Breast epithelium (tissue), 4 donors: ENCODE results near the gene SLC25A14. TPM values are rescaled to one million over a fixed set of nuclear protein-coding genes. Genes with fewer than 3 reads are reported as not detected.
"Not testable (repeated sequence)": the region's sequence is repeated elsewhere in the genome, so short reads cannot be mapped to it uniquely, and the experiment has no call there.

Experiments
- DNase-seq, 2 donors: peaks; one replicate each; pipeline ENCODE4 v3.0.0-alpha.2; 2019; ENCODE audit warnings: low spot score in 2 of 2
- H3K27ac ChIP-seq, 2 donors: fragments of 200-600 bp; sonication (generic) in 1 of 2; one replicate each; pipeline ENCODE4 v1.5.1; 2016 to 2019; ENCODE audit warnings: mild to moderate bottlenecking in 1 of 2
- H3K27me3 ChIP-seq, 2 donors: fragments of 200-600 bp; sonication (generic) in 1 of 2; one replicate each; pipeline versions ENCODE4 v1.5.1 to v1.6.0; 2017 to 2019; ENCODE audit warnings: control low read depth in 1 of 2, mild to moderate bottlenecking in 1 of 2
- H3K36me3 ChIP-seq: fragments of 200-600 bp; one replicate; pipeline ENCODE4 v1.5.1; 2019
- H3K4me1 ChIP-seq, 2 donors: fragments of 200-600 bp; sonication (generic); one replicate each; pipeline ENCODE4 v1.5.1; 2016 to 2019; ENCODE audit warnings: control low read depth in 1 of 2
- H3K4me3 ChIP-seq, 3 donors: fragments of 200-600 bp; sonication (generic); 1 replicate in 2 of 3; 2 replicates in 1 of 3; pipeline ENCODE4 v1.5.1; 2016 to 2019; ENCODE audit warnings: mild to moderate bottlenecking in 3 of 3, moderate library complexity in 2 of 3
- H3K9me3 ChIP-seq, 2 donors: fragments of 200-600 bp; sonication (generic) in 1 of 2; one replicate each; pipeline ENCODE4 v1.5.1; 2016 to 2019; ENCODE audit warnings: control low read depth in 1 of 2
- CTCF ChIP-seq, 3 donors: fragments of 450-650 bp; IDR thresholded peaks; one replicate each; pipeline ENCODE4 v1.5.1; 2016 to 2017; ENCODE audit warnings: antibody characterized with exemption in 3 of 3, mild to moderate bottlenecking in 3 of 3, moderate library complexity in 3 of 3
- POLR2A ChIP-seq: fragments of 450-650 bp; IDR thresholded peaks from one replicate; pipeline ENCODE4 v1.6.1; 2016; ENCODE audit warnings: antibody characterized with exemption, mild to moderate bottlenecking, moderate library complexity
- POLR2AphosphoS5 ChIP-seq, 3 donors: sonication (generic); formaldehyde crosslinking; IDR thresholded peaks; one replicate each; pipeline ENCODE4 v1.6.1; 2017; ENCODE audit warnings: antibody characterized with exemption in 3 of 3
- intact Hi-C: fragments of 100-400 bp; cut with DNase I; formaldehyde crosslinking; loops from one replicate; pipeline ENCODE4 v1.15.1; 2023; ENCODE audit warnings: low total_unique reads
- total RNA-seq, 3 donors: library from RNA; depleted of rRNA; stranded (reverse); fragments of >200 nt; gene quantifications; one replicate each; pipeline ENCODE4 v1.1.0, GENCODE V29; 2016

The SLC25A14 gene
- total RNA-seq, 3 donors from 2014 or later = 8.2 to 18.4 (median 16.1) TPM

- H3K9me3 ChIP-seq = no peaks in the 10 kb centered on the region
- no peak for DNase-seq
- no peaks in the 10 kb centered on the region for H3K4me1 ChIP-seq
- TF ChIP-seq POLR2A (no peak), POLR2AphosphoS5 (IDR thresholded peaks at IDR 0.05) (no peak), CTCF (IDR thresholded peaks at IDR 0.05) (no peak)
- H3K4me3 ChIP-seq = no peak overlapping the region
- no peak overlapping the region for H3K27ac ChIP-seq
- intact Hi-C loops = no loop called here
- peaks cover 0 to 32% of the 10 kb centered on the region in 2 donors for H3K27me3 ChIP-seq
- H3K36me3 ChIP-seq = no peaks in the 10 kb centered on the region
Measured at GRCh38 chrX:130321550-130321949, 18.2 kb upstream of the SLC25A14 start.

- no peak for DNase-seq
- intact Hi-C loops = no loop called here
- Histone ChIP-seq H3K27me3 (peaks cover 0 to 39% of the 10 kb centered on the region in 2 donors), H3K27ac (no peak overlapping the region), H3K9me3 (no peaks in the 10 kb centered on the region), H3K4me3 (no peak overlapping the region), H3K36me3 (no peaks in the 10 kb centered on the region), H3K4me1 (no peaks in the 10 kb centered on the region)
- TF ChIP-seq POLR2AphosphoS5 (IDR thresholded peaks at IDR 0.05) = no peak
- TF ChIP-seq POLR2A = no peak
- TF ChIP-seq CTCF (IDR thresholded peaks at IDR 0.05) = no peak
Measured at GRCh38 chrX:130330146-130330545, 9.6 kb upstream of the SLC25A14 start.

GRCh38 chrX:130330706-130331105 lies 9.0 kb upstream of the SLC25A14 start:
- peaks cover 0 to 39% of the 10 kb centered on the region in 2 donors for H3K27me3 ChIP-seq

GRCh38 chrX:130336531-130336930 lies 3.2 kb upstream of the SLC25A14 start:
- H3K27ac ChIP-seq = no peak overlapping the region
- no peaks in the 10 kb centered on the region for H3K36me3 ChIP-seq
- no peak for DNase-seq
- no peak for TF ChIP-seq POLR2A
- no peak for TF ChIP-seq CTCF (IDR thresholded peaks at IDR 0.05)
- no peak for TF ChIP-seq POLR2AphosphoS5 (IDR thresholded peaks at IDR 0.05)
- no peaks in the 10 kb centered on the region for H3K9me3 ChIP-seq
- intact Hi-C loops = no loop called here
- peaks cover 0 to 20% of the 10 kb centered on the region in 2 donors for H3K27me3 ChIP-seq
- H3K4me1 ChIP-seq = no peaks in the 10 kb centered on the region
- H3K4me3 ChIP-seq = no peak overlapping the region

More at GRCh38 chrX:130330706-130331105, 9.0 kb upstream of the SLC25A14 start:
- no peaks in the 10 kb centered on the region for H3K36me3 ChIP-seq
- no peak overlapping the region for H3K27ac ChIP-seq
- no peaks in the 10 kb centered on the region for H3K4me1 ChIP-seq
- H3K9me3 ChIP-seq = no peaks in the 10 kb centered on the region
- H3K4me3 ChIP-seq = no peak overlapping the region
- intact Hi-C loops = no loop called here
- no peak for DNase-seq
- TF ChIP-seq CTCF (IDR thresholded peaks at IDR 0.05) = peak in 1 of 3 donors; percentile 30
- TF ChIP-seq POLR2A = no peak

GRCh38 chrX:130338869-130339268 lies 850 bp upstream of the SLC25A14 start:
- H3K4me1 ChIP-seq, H3K36me3 ChIP-seq, H3K9me3 ChIP-seq, intact Hi-C loops, DNase-seq, H3K27ac ChIP-seq: not testable (repeated sequence)
- peaks cover 0 to 21% of the 10 kb centered on the region in 2 donors for H3K27me3 ChIP-seq
- H3K4me3 ChIP-seq = peak overlapping the region; percentile 54 to 79 (median 74)

GRCh38 chrX:130340271-130340670 lies 552 bp downstream of the SLC25A14 start:
- intact Hi-C loops = loop anchor here (5.0 kb wide), 1 partner anchor 733 kb away; no protein-coding TSS in a partner anchor
- peak overlapping the region; percentile 43 to 83 for H3K27ac ChIP-seq

More at GRCh38 chrX:130340271-130340670, 552 bp downstream of the SLC25A14 start:
- Histone ChIP-seq H3K27me3 (peaks cover 0 to 17% of the 10 kb centered on the region in 2 donors), H3K36me3 (no peaks in the 10 kb centered on the region), H3K4me1 (no peaks in the 10 kb centered on the region), H3K4me3 (peak overlapping the region; percentile 54 to 79 (median 74)), H3K9me3 (no peaks in the 10 kb centered on the region)
- no peak for DNase-seq
- no peak for TF ChIP-seq POLR2AphosphoS5 (IDR thresholded peaks at IDR 0.05)
- TF ChIP-seq POLR2A = no peak
- TF ChIP-seq CTCF (IDR thresholded peaks at IDR 0.05) = no peak
